Loucy (cell line): ENCODE results near the gene NBL1.
"Not testable (repeated sequence)": the region's sequence is repeated elsewhere in the genome, so short reads cannot be mapped to it uniquely, and the experiment has no call there.

ENCODE experiments used
- H2AFZ ChIP-seq: fragments of 200-600 bp; sonication (generic); 2 replicates; pipeline ENCODE4 v1.6.0; 2016; ENCODE audit warnings: antibody characterized with exemption, mild to moderate bottlenecking, low read length, moderate library complexity
- H3F3A ChIP-seq: fragments of 200-600 bp; 2 replicates; pipeline ENCODE4 v1.6.0; 2016; ENCODE audit warnings: antibody characterized with exemption, low read depth, mild to moderate bottlenecking
- H3K27me3 ChIP-seq: fragments of 200-600 bp; sonication (generic); 2 replicates; pipeline ENCODE4 v1.6.1; 2014; ENCODE audit warnings: low read length, mild to moderate bottlenecking; ENCODE audit not compliant: insufficient read depth, poor library complexity, severe bottlenecking
- H3K36me3 ChIP-seq: fragments of 200-600 bp; sonication (generic); 2 replicates; pipeline ENCODE4 v1.6.1; 2016; ENCODE audit warnings: low read length; ENCODE audit not compliant: insufficient read depth
- H3K4me1 ChIP-seq: fragments of 200-600 bp; sonication (generic); 2 replicates; pipeline ENCODE4 v1.5.1; 2014; ENCODE audit warnings: low read length, mild to moderate bottlenecking; ENCODE audit not compliant: insufficient read depth, poor library complexity, severe bottlenecking
- H3K4me2 ChIP-seq: fragments of 200-600 bp; sonication (generic); 2 replicates; pipeline ENCODE4 v1.6.0; 2014; ENCODE audit warnings: antibody characterized with exemption, low read length, low read depth, mild to moderate bottlenecking; ENCODE audit not compliant: poor library complexity, severe bottlenecking
- H3K4me3 ChIP-seq: fragments of 200-600 bp; sonication (generic); 2 replicates; pipeline ENCODE4 v1.5.1; 2014; ENCODE audit warnings: low read length, mild to moderate bottlenecking, mixed read lengths; ENCODE audit not compliant: poor library complexity, severe bottlenecking
- H3K79me2 ChIP-seq: fragments of 200-600 bp; sonication (generic); 2 replicates; pipeline ENCODE4 v1.6.1; 2014; ENCODE audit warnings: low read length; ENCODE audit not compliant: insufficient read depth
- H3K9ac ChIP-seq: fragments of 200-600 bp; sonication (generic); 2 replicates; pipeline ENCODE4 v1.6.0; 2014; ENCODE audit warnings: mild to moderate bottlenecking, low read depth, low read length, moderate library complexity; ENCODE audit not compliant: poor library complexity, severe bottlenecking
- H3K9me2 ChIP-seq: fragments of 200-600 bp; sonication (generic); replicated peaks from 2 replicates; pipeline ENCODE4 v1.6.1; 2016; ENCODE audit warnings: low read depth, low read length, mixed read lengths
- H3K9me3 ChIP-seq: fragments of 200-600 bp; sonication (generic); 2 replicates; pipeline ENCODE4 v1.6.1; 2014; ENCODE audit warnings: mild to moderate bottlenecking, antibody characterized with exemption, low read length, low read depth; ENCODE audit not compliant: insufficient read depth
- H4K20me1 ChIP-seq: fragments of 200-600 bp; sonication (generic); 2 replicates; pipeline ENCODE4 v1.6.0; 2014; ENCODE audit warnings: antibody characterized with exemption, low read length, mild to moderate bottlenecking; ENCODE audit not compliant: insufficient read depth, poor library complexity, severe bottlenecking
- EZH2phosphoT487 ChIP-seq: fragments of 200-600 bp; IDR thresholded peaks from 2 replicates; pipeline ENCODE4 v1.6.1; 2018; ENCODE audit warnings: antibody characterized with exemption, mild to moderate bottlenecking, moderate library complexity, borderline replicate concordance
- TF ChIP-seq, protein P1 (sequence below): fragments of 200-600 bp; sonication (generic); conservative IDR thresholded peaks from 2 replicates; pipeline ENCODE4 v1.5.1; 2014; ENCODE audit warnings: mild to moderate bottlenecking, antibody characterized with exemption, low read length

NBL1 gene

DNA sequence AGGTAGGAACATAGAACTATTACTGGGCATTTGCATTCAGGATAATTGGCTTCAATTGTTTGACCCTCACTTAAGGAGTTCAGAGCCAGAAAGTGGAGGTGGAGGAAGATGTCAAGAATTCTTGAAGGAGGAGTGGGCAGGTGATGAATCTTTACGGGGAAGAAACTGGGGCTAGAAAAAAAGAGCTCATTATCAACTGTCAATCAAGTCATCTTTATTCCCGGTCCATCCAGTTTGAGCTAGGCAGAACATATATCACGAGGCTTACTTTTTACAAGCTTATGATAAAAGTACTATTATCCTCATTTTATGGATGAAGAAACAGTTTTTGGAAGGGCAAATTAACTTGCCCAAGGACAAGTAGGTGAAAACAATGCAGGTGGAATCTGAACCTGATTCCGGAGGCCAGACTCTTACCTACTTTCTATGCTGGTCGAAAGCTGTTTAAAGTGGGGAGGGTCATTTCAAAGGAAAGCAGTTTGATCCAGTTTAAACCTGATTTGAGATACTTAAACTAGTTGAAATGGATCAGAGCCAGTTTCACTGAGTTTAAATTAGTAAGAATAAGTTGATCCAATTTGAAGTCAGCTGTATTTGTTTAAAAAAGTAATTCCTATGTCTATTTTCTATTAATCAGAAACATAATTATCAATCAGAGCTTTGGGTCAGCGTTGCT is 13.3 kb upstream of the NBL1 start:
- TF ChIP-seq EZH2phosphoT487: no peak
- TF ChIP-seq, protein P1, sequence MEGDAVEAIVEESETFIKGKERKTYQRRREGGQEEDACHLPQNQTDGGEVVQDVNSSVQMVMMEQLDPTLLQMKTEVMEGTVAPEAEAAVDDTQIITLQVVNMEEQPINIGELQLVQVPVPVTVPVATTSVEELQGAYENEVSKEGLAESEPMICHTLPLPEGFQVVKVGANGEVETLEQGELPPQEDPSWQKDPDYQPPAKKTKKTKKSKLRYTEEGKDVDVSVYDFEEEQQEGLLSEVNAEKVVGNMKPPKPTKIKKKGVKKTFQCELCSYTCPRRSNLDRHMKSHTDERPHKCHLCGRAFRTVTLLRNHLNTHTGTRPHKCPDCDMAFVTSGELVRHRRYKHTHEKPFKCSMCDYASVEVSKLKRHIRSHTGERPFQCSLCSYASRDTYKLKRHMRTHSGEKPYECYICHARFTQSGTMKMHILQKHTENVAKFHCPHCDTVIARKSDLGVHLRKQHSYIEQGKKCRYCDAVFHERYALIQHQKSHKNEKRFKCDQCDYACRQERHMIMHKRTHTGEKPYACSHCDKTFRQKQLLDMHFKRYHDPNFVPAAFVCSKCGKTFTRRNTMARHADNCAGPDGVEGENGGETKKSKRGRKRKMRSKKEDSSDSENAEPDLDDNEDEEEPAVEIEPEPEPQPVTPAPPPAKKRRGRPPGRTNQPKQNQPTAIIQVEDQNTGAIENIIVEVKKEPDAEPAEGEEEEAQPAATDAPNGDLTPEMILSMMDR: no peak
- H3K9me3 ChIP-seq: no peaks in the 10 kb centered on the region
- H3K4me2 ChIP-seq: no peak overlapping the region
- no peaks in the 10 kb centered on the region for H3K27me3 ChIP-seq
- no peak overlapping the region for H2AFZ ChIP-seq
- H3K4me1 ChIP-seq: no peaks in the 10 kb centered on the region
- H3K9me2 ChIP-seq: no peaks in the 10 kb centered on the region
- H3K79me2 ChIP-seq: no peaks in the 10 kb centered on the region
- H4K20me1 ChIP-seq: no peaks in the 10 kb centered on the region
- H3K4me3 ChIP-seq: no peak overlapping the region
- H3K36me3 ChIP-seq: peaks cover 10% of the 10 kb centered on the region; the same call in 1 of the 2 replicates
- no peaks in the 10 kb centered on the region for H3F3A ChIP-seq
- H3K9ac ChIP-seq: no peak overlapping the region

DNA sequence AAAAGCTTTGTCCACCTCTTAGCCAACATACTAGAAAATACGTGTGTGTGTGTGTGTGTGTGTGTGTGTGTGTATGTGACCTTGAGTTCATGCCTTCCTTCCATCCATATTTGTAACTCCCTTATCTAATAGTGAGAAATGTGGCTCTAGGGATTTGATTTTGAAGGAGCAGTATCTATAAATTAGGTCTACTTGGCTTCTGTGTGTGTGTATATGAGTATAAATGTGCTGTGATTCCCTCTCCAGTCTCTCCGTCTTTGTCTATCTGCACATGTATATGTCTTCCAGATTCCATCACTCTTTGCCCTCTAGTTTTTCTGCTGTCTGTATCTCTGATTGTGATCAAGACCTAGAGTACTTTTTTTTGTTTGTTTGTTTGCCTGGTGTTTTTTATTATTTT is 11.9 kb upstream of the NBL1 start:
- Histone ChIP-seq H3K79me2 (no peaks in the 10 kb centered on the region), H3K4me2 (no peak overlapping the region), H3K4me1 (no peaks in the 10 kb centered on the region), H3K9ac (no peak overlapping the region), H3K9me3 (no peaks in the 10 kb centered on the region), H2AFZ (no peak overlapping the region), H3K4me3 (no peak overlapping the region), H3F3A (no peaks in the 10 kb centered on the region), H3K36me3 (peaks cover 3% of the 10 kb centered on the region; the same call in 1 of the 2 replicates), H4K20me1 (no peaks in the 10 kb centered on the region), H3K9me2 (no peaks in the 10 kb centered on the region), H3K27me3 (no peaks in the 10 kb centered on the region)
- TF ChIP-seq EZH2phosphoT487: no peak
- TF ChIP-seq, protein P1: no peak

DNA sequence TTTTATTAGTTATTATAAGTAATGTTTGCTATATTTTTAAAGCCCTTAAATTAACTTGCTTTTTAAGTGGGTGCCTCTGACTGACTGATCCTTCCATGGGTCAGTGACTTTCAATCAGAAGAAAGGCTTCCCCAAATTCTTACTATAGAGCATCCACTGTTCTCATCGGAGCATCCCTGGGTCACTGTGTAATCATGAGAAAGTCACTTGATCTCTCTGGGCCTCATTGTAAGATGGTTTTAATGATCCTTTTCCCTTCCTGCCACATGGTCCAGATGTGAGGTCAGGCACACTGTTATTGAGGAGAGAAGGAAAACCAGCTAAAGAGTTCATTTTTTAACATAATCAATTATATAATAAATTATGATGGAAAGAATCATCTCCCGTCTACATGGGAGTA is 11.0 kb upstream of the NBL1 start:
- no peaks in the 10 kb centered on the region for H3K9me3 ChIP-seq
- TF ChIP-seq, protein P1: no peak
- TF ChIP-seq EZH2phosphoT487: no peak
- no peaks in the 10 kb centered on the region for H3K27me3 ChIP-seq
- no peaks in the 10 kb centered on the region for H3K4me1 ChIP-seq
- no peaks in the 10 kb centered on the region for H4K20me1 ChIP-seq
- H3K4me2 ChIP-seq: no peak overlapping the region
- no peaks in the 10 kb centered on the region for H3F3A ChIP-seq
- no peak overlapping the region for H3K9ac ChIP-seq
- H3K9me2 ChIP-seq: no peaks in the 10 kb centered on the region
- H3K4me3 ChIP-seq: no peak overlapping the region
- H3K79me2 ChIP-seq: no peaks in the 10 kb centered on the region
- no peak overlapping the region for H2AFZ ChIP-seq
- H3K36me3 ChIP-seq: no peaks in the 10 kb centered on the region

DNA sequence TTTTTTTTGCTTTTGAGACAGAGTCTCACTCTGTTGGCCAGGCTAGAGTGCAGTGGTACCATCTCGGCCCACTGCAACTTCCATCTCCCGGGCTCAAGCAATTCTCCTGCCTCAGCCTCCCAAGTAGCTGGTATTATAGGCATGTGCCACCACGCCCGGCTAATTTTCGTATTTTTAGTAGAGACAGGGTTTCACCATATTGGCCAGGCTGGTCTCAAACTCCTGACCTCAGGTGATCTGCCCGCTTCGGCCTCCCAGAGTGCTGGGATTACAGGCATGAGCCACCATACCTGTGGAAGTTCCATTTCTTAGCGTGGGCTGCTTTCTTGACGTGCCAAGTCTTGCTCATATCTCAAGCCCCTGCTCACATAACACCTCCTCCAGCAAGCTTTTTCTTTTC is 9.0 kb upstream of the NBL1 start:
- H3K79me2 ChIP-seq, H2AFZ ChIP-seq, H3K4me2 ChIP-seq, H4K20me1 ChIP-seq, H3K4me3 ChIP-seq, H3K36me3 ChIP-seq, H3K27me3 ChIP-seq, H3K9me3 ChIP-seq, H3K4me1 ChIP-seq, H3K9me2 ChIP-seq, H3F3A ChIP-seq, H3K9ac ChIP-seq: not testable (repeated sequence)
